HepG2 (cell line): ENCODE measurements around the gene APOC3. TPM values are rescaled to one million over a fixed set of nuclear protein-coding genes. Genes with fewer than 3 reads are reported as not detected.
A peak's percentile ranks its signal among the peaks of the same experiment; 100 is the strongest.

ENCODE experiments used
- CEBPG ChIP-seq: IDR thresholded peaks from 2 replicates; pipeline ENCODE4 v1.6.1; 2016
- FOXJ3 ChIP-seq: sonication (generic); formaldehyde crosslinking; IDR thresholded peaks from 2 replicates; pipeline ENCODE4 v1.4.0; 2020; ENCODE audit warnings: missing genetic modification reagents, mild to moderate bottlenecking, borderline replicate concordance
- GATA4 ChIP-seq: sonication (generic); IDR thresholded peaks from 2 replicates; pipeline ENCODE4 v1.6.1; 2016; ENCODE audit warnings: antibody characterized with exemption, low read depth, borderline replicate concordance
- HNF4A ChIP-seq: sonication (generic); formaldehyde crosslinking; IDR thresholded peaks from 2 replicates; pipeline ENCODE4 v1.4.0; 2020; ENCODE audit warnings: missing genetic modification reagents
- IKZF4 ChIP-seq: sonication (generic); formaldehyde crosslinking; IDR thresholded peaks from 2 replicates; pipeline ENCODE4 v1.5.1; 2020; ENCODE audit warnings: borderline replicate concordance, mild to moderate bottlenecking, low read depth, missing genetic modification reagents; ENCODE audit errors: not compliant biosample characterization
- NAIF1 ChIP-seq: sonication (generic); formaldehyde crosslinking; IDR thresholded peaks from 2 replicates; pipeline ENCODE4 v1.5.0; 2020; ENCODE audit warnings: mild to moderate bottlenecking, missing genetic modification reagents, borderline replicate concordance
- NCOA2 ChIP-seq: sonication (generic); formaldehyde crosslinking; IDR thresholded peaks from 2 replicates; pipeline ENCODE4 v1.8.0; 2022; ENCODE audit warnings: inconsistent platforms
- NR3C1 ChIP-seq: sonication (generic); formaldehyde crosslinking; IDR thresholded peaks from 2 replicates; pipeline ENCODE4 v1.4.0; 2020; ENCODE audit warnings: missing genetic modification reagents
- POLR2AphosphoS5 ChIP-seq: IDR thresholded peaks from 2 replicates; pipeline ENCODE4 v1.6.1; 2012; ENCODE audit warnings: low read depth, low read length
- PTBP1 ChIP-seq: fragments of 200-400 bp; formaldehyde crosslinking; IDR thresholded peaks from 2 replicates; pipeline ENCODE4 v1.6.1; 2018; ENCODE audit warnings: low read length, low read depth; ENCODE audit not compliant: poor library complexity, severe bottlenecking
- SKI ChIP-seq: fragments of 450-650 bp; IDR thresholded peaks from one replicate; pipeline ENCODE4 v1.6.1; 2018; ENCODE audit warnings: mild to moderate bottlenecking; ENCODE audit not compliant: partially characterized antibody
- SOX6 ChIP-seq, 2 experiments: fragments of 450-650 bp in 1 of 2; sonication (generic) in 1 of 2; formaldehyde crosslinking in 1 of 2; IDR thresholded peaks; 2 replicates each; pipeline versions ENCODE4 v1.4.0 to v1.6.1; 2017 to 2020; ENCODE audit warnings: antibody characterized with exemption in 1 of 2, mild to moderate bottlenecking in 1 of 2, missing genetic modification reagents in 1 of 2
- TBL1XR1 ChIP-seq: fragments of 150-350 bp; IDR thresholded peaks from 2 replicates; pipeline ENCODE4 v1.6.1; 2014; ENCODE audit warnings: borderline replicate concordance, low read length; ENCODE audit not compliant: partially characterized antibody
- ZC3H13 ChIP-seq: sonication (generic); formaldehyde crosslinking; IDR thresholded peaks from 2 replicates; pipeline ENCODE4 v1.8.1; 2023; ENCODE audit warnings: mild to moderate bottlenecking, missing genetic modification reagents, moderate library complexity
- ZKSCAN1 ChIP-seq: fragments of 150-350 bp; IDR thresholded peaks from 2 replicates; pipeline ENCODE4 v1.6.1; 2014; ENCODE audit warnings: low read length
- ZNF138 ChIP-seq: sonication (generic); formaldehyde crosslinking; IDR thresholded peaks from 2 replicates; pipeline ENCODE4 v1.5.0; 2020; ENCODE audit warnings: mild to moderate bottlenecking, low read depth, missing genetic modification reagents
- ZNF256 ChIP-seq: sonication (generic); formaldehyde crosslinking; conservative IDR thresholded peaks from 2 replicates; pipeline ENCODE4 v1.4.0; 2020; ENCODE audit warnings: missing genetic modification reagents
- ZNF543 ChIP-seq: sonication (generic); formaldehyde crosslinking; IDR thresholded peaks from 2 replicates; pipeline ENCODE4 v1.4.0; 2020; ENCODE audit warnings: mild to moderate bottlenecking, missing genetic modification reagents
- ZNF556 ChIP-seq: sonication (generic); formaldehyde crosslinking; IDR thresholded peaks from 2 replicates; pipeline ENCODE4 v1.4.0; 2020; ENCODE audit warnings: mild to moderate bottlenecking, missing genetic modification reagents, borderline replicate concordance
- ZNF670 ChIP-seq: sonication (generic); formaldehyde crosslinking; IDR thresholded peaks from 2 replicates; pipeline ENCODE4 v1.8.0; 2022; ENCODE audit warnings: mild to moderate bottlenecking, missing genetic modification reagents, borderline replicate concordance
- ZNF720 ChIP-seq: sonication (generic); formaldehyde crosslinking; IDR thresholded peaks from 2 replicates; pipeline ENCODE4 v1.4.0; 2020; ENCODE audit warnings: missing genetic modification reagents
- ZNF782 ChIP-seq: sonication (generic); formaldehyde crosslinking; IDR thresholded peaks from 2 replicates; pipeline ENCODE4 v1.4.0; 2020; ENCODE audit warnings: missing genetic modification reagents, mild to moderate bottlenecking, borderline replicate concordance
- ZNF83 ChIP-seq: sonication (generic); formaldehyde crosslinking; IDR thresholded peaks from 2 replicates; pipeline ENCODE4 v1.4.0; 2020; ENCODE audit warnings: missing genetic modification reagents, mild to moderate bottlenecking, borderline replicate concordance
- ZNF878 ChIP-seq: sonication (generic); formaldehyde crosslinking; IDR thresholded peaks from 2 replicates; pipeline ENCODE4 v1.8.1; 2023; ENCODE audit warnings: mild to moderate bottlenecking, missing genetic modification reagents, moderate library complexity
- polyA plus RNA-seq, 8 experiments: library from polyadenylated mRNA; depleted of rRNA in 3 of 8; stranded (reverse) in 7 of 8; unstranded in 1 of 8; fragments of >200 nt; fragmentation: Illumina TruSeq in 4 of 8; extraction: Trizol in 4 of 8; gene quantifications; 2 replicates each; pipeline versions ENCODE4 v1.2.1 to v1.2.3, GENCODE V29; 2011 to 2016; ENCODE audit warnings: low read depth in 4 of 8, missing spikeins in 1 of 8, mixed read lengths in 1 of 8; ENCODE audit not compliant: insufficient read depth in 1 of 8
- total RNA-seq, 5 experiments: library from RNA; depleted of rRNA; stranded (reverse); fragments of >200 nt; fragmentation: Illumina TruSeq; extraction: Trizol; gene quantifications; 2 replicates each; pipeline ENCODE4 v1.2.3, GENCODE V29; 2016; ENCODE audit warnings: low read depth in 1 of 5
- TF ChIP-seq, protein P1 (sequence below): sonication (generic); formaldehyde crosslinking; IDR thresholded peaks from 2 replicates; pipeline ENCODE4 v1.8.1; 2022; ENCODE audit warnings: low read depth, mild to moderate bottlenecking, missing genetic modification reagents
- TF ChIP-seq, protein P2 (sequence below): sonication (generic); formaldehyde crosslinking; IDR thresholded peaks from 2 replicates; pipeline ENCODE4 v1.5.0; 2020; ENCODE audit warnings: missing genetic modification reagents
- TF ChIP-seq, protein P3 (sequence below): sonication (generic); formaldehyde crosslinking; IDR thresholded peaks from 2 replicates; pipeline ENCODE4 v1.8.1; 2023; ENCODE audit warnings: mild to moderate bottlenecking, missing genetic modification reagents, borderline replicate concordance

Gene APOC3
- total and polyA plus RNA-seq, 2 of the 13 experiments (the other 11 are each of a cell fraction or from before 2014, with no cell fraction given) = 314 to 687 TPM

DNA sequence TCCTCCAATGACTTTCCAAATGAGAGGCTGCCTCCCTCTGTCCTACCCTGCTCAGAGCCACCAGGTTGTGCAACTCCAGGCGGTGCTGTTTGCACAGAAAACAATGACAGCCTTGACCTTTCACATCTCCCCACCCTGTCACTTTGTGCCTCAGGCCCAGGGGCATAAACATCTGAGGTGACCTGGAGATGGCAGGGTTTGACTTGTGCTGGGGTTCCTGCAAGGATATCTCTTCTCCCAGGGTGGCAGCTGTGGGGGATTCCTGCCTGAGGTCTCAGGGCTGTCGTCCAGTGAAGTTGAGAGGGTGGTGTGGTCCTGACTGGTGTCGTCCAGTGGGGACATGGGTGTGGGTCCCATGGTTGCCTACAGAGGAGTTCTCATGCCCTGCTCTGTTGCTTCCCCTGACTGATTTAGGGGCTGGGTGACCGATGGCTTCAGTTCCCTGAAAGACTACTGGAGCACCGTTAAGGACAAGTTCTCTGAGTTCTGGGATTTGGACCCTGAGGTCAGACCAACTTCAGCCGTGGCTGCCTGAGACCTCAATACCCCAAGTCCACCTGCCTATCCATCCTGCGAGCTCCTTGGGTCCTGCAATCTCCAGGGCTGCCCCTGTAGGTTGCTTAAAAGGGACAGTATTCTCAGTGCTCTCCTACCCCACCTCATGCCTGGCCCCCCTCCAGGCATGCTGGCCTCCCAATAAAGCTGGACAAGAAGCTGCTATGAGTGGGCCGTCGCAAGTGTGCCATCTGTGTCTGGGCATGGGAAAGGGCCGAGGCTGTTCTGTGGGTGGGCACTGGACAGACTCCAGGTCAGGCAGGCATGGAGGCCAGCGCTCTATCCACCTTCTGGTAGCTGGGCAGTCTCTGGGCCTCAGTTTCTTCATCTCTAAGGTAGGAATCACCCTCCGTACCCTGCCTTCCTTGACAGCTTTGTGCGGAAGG is 2.9 kb downstream of the APOC3 start (continued):
- TF ChIP-seq, protein P1, sequence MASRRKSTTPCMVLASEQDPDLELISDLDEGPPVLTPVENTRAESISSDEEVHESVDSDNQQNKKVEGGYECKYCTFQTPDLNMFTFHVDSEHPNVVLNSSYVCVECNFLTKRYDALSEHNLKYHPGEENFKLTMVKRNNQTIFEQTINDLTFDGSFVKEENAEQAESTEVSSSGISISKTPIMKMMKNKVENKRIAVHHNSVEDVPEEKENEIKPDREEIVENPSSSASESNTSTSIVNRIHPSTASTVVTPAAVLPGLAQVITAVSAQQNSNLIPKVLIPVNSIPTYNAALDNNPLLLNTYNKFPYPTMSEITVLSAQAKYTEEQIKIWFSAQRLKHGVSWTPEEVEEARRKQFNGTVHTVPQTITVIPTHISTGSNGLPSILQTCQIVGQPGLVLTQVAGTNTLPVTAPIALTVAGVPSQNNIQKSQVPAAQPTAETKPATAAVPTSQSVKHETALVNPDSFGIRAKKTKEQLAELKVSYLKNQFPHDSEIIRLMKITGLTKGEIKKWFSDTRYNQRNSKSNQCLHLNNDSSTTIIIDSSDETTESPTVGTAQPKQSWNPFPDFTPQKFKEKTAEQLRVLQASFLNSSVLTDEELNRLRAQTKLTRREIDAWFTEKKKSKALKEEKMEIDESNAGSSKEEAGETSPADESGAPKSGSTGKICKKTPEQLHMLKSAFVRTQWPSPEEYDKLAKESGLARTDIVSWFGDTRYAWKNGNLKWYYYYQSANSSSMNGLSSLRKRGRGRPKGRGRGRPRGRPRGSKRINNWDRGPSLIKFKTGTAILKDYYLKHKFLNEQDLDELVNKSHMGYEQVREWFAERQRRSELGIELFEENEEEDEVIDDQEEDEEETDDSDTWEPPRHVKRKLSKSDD (CRISPR knock-in tag) = peak; percentile 73; the same call in 1 of the 2 replicates
- peak; percentile 83 for TF ChIP-seq ZNF543 (CRISPR knock-in tag)
- TF ChIP-seq, protein P2, sequence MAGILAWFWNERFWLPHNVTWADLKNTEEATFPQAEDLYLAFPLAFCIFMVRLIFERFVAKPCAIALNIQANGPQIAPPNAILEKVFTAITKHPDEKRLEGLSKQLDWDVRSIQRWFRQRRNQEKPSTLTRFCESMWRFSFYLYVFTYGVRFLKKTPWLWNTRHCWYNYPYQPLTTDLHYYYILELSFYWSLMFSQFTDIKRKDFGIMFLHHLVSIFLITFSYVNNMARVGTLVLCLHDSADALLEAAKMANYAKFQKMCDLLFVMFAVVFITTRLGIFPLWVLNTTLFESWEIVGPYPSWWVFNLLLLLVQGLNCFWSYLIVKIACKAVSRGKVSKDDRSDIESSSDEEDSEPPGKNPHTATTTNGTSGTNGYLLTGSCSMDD = no peak
- peak; percentile 99 for TF ChIP-seq HNF4A
- TF ChIP-seq ZNF83 (CRISPR knock-in tag) = no peak
- peak; percentile 98 for TF ChIP-seq FOXJ3 (CRISPR knock-in tag)
- peak; percentile 92 for TF ChIP-seq ZNF878
- TF ChIP-seq ZC3H13 = peak; percentile 87
- TF ChIP-seq ZKSCAN1 = no peak
- TF ChIP-seq NR3C1 (CRISPR knock-in tag) = no peak
- peak; percentile 87 for TF ChIP-seq POLR2AphosphoS5
- no peak for TF ChIP-seq ZNF720 (CRISPR knock-in tag)
- TF ChIP-seq NAIF1 (CRISPR knock-in tag) = no peak
- peak; percentile 61 for TF ChIP-seq IKZF4
- peak; percentile 50; the same call in 1 of the 2 replicates for TF ChIP-seq ZNF256 (CRISPR knock-in tag)
- TF ChIP-seq ZNF670 (CRISPR knock-in tag) = peak; percentile 96
- TF ChIP-seq ZNF782 = no peak
- TF ChIP-seq SKI = peak; percentile 76
- TF ChIP-seq PTBP1 = no peak
- TF ChIP-seq CEBPG (CRISPR knock-in tag) = peak; percentile 99
- TF ChIP-seq, protein P3, sequence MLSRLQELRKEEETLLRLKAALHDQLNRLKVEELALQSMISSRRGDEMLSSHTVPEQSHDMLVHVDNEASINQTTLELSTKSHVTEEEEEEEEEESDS (CRISPR knock-in tag) = no peak
- TF ChIP-seq SOX6 (IDR thresholded peaks at IDR 0.05) = no peak
- peak; percentile 100 for TF ChIP-seq SOX6 (CRISPR knock-in tag; IDR thresholded peaks at IDR 0.05)
- peak; percentile 99 for TF ChIP-seq NCOA2
- no peak for TF ChIP-seq ZNF138 (CRISPR knock-in tag)
- TF ChIP-seq TBL1XR1 = peak; percentile 83
- TF ChIP-seq GATA4 = peak; percentile 88
- peak; percentile 68; the same call in 1 of the 2 replicates for TF ChIP-seq ZNF556 (CRISPR knock-in tag)
